ENCODE data around the gene OGFOD3. TPM values are rescaled to one million over a fixed set of nuclear protein-coding genes. Genes with fewer than 3 reads are reported as not detected.

OGFOD3 gene
- total RNA-seq, 1 donor from 2014 or later, result 31.3 TPM

GRCh38 chr17:82424863-82425159 lies 6.4 kb upstream of the OGFOD3 start:
- peaks cover 7% of the 10 kb centered on the region for H3K9me3 Mint-ChIP-seq (ENCODE audit: low read depth)
- no peaks in the 10 kb centered on the region for H3K27me3 Mint-ChIP-seq
- peak overlapping the region; percentile 80 for H3K27ac Mint-ChIP-seq
- TF ChIP-seq CTCF (IDR thresholded peaks at IDR 0.05; ENCODE audit: unreplicated experiment), result no peak
- no peak overlapping the region for H3K4me3 Mint-ChIP-seq (ENCODE audit: low read depth)
- H3K36me3 Mint-ChIP-seq (ENCODE audit: insufficient read depth), result peaks cover 26% of the 10 kb centered on the region
- H3K4me1 Mint-ChIP-seq (ENCODE audit: low read depth), result peaks cover 7% of the 10 kb centered on the region
- DNase-seq (ENCODE audit: low spot score, unreplicated experiment), result no peak

GRCh38 chr17:82424001-82424862 lies 5.8 kb upstream of the OGFOD3 start:
- no peak for DNase-seq (ENCODE audit: low spot score, unreplicated experiment)
- Mint-ChIP-seq H3K4me3 (ENCODE audit: low read depth) (no peak overlapping the region), H3K4me1 (ENCODE audit: low read depth) (peaks cover 7% of the 10 kb centered on the region), H3K36me3 (ENCODE audit: insufficient read depth) (peaks cover 27% of the 10 kb centered on the region), H3K27ac (peak overlapping the region; percentile 80), H3K27me3 (no peaks in the 10 kb centered on the region), H3K9me3 (ENCODE audit: low read depth) (peaks cover 7% of the 10 kb centered on the region)
- TF ChIP-seq CTCF (IDR thresholded peaks at IDR 0.05; ENCODE audit: unreplicated experiment), result peak; percentile 60

GRCh38 chr17:82419540-82419939 lies 1.2 kb upstream of the OGFOD3 start:
- Mint-ChIP-seq H3K27ac (no peak overlapping the region), H3K36me3 (ENCODE audit: insufficient read depth) (peaks cover 27% of the 10 kb centered on the region), H3K9me3 (ENCODE audit: low read depth) (peaks cover 7% of the 10 kb centered on the region), H3K4me3 (ENCODE audit: low read depth) (peak overlapping the region; percentile 78), H3K4me1 (ENCODE audit: low read depth) (peaks cover 3% of the 10 kb centered on the region), H3K27me3 (no peaks in the 10 kb centered on the region)
- no peak for TF ChIP-seq CTCF (IDR thresholded peaks at IDR 0.05; ENCODE audit: unreplicated experiment)
- DNase-seq (ENCODE audit: low spot score, unreplicated experiment), result no peak

- Mint-ChIP-seq H3K27ac (no peak overlapping the region), H3K27me3 (no peaks in the 10 kb centered on the region), H3K36me3 (ENCODE audit: insufficient read depth) (peaks cover 15% of the 10 kb centered on the region), H3K4me1 (ENCODE audit: low read depth) (peaks cover 5% of the 10 kb centered on the region), H3K4me3 (ENCODE audit: low read depth) (no peak overlapping the region), H3K9me3 (ENCODE audit: low read depth) (no peaks in the 10 kb centered on the region)
- peak; percentile 23 for TF ChIP-seq CTCF (IDR thresholded peaks at IDR 0.05; ENCODE audit: unreplicated experiment)
- DNase-seq (ENCODE audit: low spot score, unreplicated experiment), result no peak
Observed at GRCh38 chr17:82416771-82417170, 1.6 kb downstream of the OGFOD3 start.

GRCh38 chr17:82416264-82416663 lies 2.1 kb downstream of the OGFOD3 start:
- Mint-ChIP-seq H3K27ac (no peak overlapping the region), H3K36me3 (ENCODE audit: insufficient read depth) (peaks cover 13% of the 10 kb centered on the region), H3K27me3 (no peaks in the 10 kb centered on the region), H3K4me3 (ENCODE audit: low read depth) (no peak overlapping the region), H3K9me3 (ENCODE audit: low read depth) (no peaks in the 10 kb centered on the region), H3K4me1 (ENCODE audit: low read depth) (peaks cover 5% of the 10 kb centered on the region)
- no peak for TF ChIP-seq CTCF (IDR thresholded peaks at IDR 0.05; ENCODE audit: unreplicated experiment)
- DNase-seq (ENCODE audit: low spot score, unreplicated experiment), result no peak

Data from progenitor cell of endocrine pancreas (in vitro differentiated cells).